Measurements from ENCODE around the gene STXBP4. TPM values are rescaled to one million over a fixed set of nuclear protein-coding genes. Genes with fewer than 3 reads are reported as not detected.
"Not testable (repeated sequence)": the region's sequence is repeated elsewhere in the genome, so short reads cannot be mapped to it uniquely, and the experiment has no call there.

The STXBP4 gene
- total and polyA plus RNA-seq, 2 experiments from 2014 or later = 14.9 to 26.4 TPM

DNA sequence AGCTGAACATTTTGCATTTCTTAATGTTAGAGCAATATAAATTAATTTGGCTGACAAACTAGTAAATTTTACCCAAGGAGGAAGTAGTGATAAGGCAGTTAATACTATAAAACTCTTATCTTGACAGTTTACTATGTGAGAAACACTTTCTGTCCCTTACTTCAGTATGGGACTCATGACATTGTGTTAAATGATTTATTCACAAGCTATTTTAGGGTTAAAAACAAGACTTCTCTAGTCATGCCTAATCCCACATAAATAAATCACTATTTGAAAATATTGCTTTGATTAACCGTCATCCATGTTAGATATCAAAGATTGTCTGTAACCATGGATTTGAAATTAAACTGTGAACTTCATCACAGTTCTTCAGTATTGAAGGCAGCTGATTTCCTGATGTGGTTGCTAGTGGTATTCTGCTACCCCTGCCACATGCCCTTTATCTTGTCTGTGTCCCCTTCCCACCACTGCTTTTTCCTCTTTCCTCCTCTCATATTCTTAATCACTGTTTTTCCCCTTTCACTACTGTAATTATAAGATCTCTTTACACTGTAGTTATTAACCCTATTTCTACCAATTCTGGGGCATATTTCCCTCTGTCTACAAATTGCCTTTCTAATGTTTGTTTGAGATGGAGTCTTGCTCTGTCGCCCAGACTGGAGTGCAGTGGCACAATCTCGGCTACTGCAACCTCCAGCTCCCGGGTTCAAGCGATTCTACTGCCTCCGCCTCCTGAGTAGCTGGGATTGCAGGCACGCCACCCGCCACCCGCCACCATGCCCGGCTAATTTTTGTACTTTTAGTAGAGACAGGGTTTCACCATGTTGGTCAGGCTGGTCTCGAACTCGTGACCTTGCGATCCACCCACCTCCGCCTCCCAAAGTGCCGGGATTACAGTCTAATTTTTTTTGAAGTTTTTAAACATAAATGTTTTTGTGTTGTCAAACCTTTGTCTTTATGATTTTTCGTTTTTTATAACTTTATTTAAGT lies 95.6 kb downstream of the STXBP4 start:
- Histone ChIP-seq H3K9me3 (ENCODE audit: low read depth) (no peaks in the 10 kb centered on the region), H3K4me1 (ENCODE audit: low read depth) (no peaks in the 10 kb centered on the region), H3K27me3 (no peaks in the 10 kb centered on the region), H3K36me3 (no peaks in the 10 kb centered on the region), H3K4me3 (no peak overlapping the region), H3K27ac (no peak overlapping the region)
- no peak for DNase-seq (ENCODE audit: low read depth in 1 of 2, low spot score in 1 of 2)
- TF ChIP-seq, protein P1, sequence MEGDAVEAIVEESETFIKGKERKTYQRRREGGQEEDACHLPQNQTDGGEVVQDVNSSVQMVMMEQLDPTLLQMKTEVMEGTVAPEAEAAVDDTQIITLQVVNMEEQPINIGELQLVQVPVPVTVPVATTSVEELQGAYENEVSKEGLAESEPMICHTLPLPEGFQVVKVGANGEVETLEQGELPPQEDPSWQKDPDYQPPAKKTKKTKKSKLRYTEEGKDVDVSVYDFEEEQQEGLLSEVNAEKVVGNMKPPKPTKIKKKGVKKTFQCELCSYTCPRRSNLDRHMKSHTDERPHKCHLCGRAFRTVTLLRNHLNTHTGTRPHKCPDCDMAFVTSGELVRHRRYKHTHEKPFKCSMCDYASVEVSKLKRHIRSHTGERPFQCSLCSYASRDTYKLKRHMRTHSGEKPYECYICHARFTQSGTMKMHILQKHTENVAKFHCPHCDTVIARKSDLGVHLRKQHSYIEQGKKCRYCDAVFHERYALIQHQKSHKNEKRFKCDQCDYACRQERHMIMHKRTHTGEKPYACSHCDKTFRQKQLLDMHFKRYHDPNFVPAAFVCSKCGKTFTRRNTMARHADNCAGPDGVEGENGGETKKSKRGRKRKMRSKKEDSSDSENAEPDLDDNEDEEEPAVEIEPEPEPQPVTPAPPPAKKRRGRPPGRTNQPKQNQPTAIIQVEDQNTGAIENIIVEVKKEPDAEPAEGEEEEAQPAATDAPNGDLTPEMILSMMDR (IDR thresholded peaks at IDR 0.05; ENCODE audit: low read depth, low read length) = no peak

DNA sequence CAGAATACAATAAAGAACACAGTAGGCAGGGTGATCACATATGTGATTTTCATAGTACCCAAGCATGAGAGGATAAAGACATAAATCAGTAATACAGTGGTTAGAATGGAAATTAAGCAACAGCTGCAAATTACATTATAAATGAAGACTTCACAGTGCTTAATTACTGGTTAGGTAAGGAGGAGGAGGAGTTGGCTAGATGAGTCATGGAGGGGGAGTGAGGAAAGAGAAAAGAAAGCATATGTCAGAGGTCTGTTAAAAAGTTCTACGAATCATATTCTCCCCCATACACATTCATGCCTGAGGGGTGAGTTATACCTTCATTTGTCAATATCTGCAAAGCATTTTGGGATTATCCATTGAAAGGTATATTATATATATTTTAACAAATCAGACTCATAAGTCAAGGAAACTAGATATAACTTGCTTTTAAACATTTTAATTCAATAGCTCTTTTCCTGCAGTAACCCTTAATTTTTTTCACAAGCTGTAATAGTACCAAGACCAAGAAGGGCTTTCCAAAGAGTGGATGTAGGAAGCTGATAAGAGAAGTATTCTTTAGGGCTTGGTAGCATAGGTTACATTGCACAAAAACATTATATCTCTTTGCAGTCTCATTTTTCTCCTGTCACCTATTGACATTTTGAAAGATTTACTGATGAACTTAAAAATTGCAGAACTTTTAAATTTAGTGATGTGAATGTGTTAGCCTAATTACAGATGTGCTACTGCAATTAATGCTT lies 99.3 kb downstream of the STXBP4 start:
- no peak overlapping the region for H3K4me3 ChIP-seq
- no peaks in the 10 kb centered on the region for H3K36me3 ChIP-seq
- peak in 1 of 2 donors; percentile 26 for DNase-seq (ENCODE audit: low read depth in 1 of 2, low spot score in 1 of 2)
- no peaks in the 10 kb centered on the region for H3K4me1 ChIP-seq (ENCODE audit: low read depth)
- H3K9me3 ChIP-seq (ENCODE audit: low read depth) = no peaks in the 10 kb centered on the region
- no peaks in the 10 kb centered on the region for H3K27me3 ChIP-seq
- H3K27ac ChIP-seq = no peak overlapping the region
- TF ChIP-seq, protein P1 (IDR thresholded peaks at IDR 0.05; ENCODE audit: low read depth, low read length) = no peak

DNA sequence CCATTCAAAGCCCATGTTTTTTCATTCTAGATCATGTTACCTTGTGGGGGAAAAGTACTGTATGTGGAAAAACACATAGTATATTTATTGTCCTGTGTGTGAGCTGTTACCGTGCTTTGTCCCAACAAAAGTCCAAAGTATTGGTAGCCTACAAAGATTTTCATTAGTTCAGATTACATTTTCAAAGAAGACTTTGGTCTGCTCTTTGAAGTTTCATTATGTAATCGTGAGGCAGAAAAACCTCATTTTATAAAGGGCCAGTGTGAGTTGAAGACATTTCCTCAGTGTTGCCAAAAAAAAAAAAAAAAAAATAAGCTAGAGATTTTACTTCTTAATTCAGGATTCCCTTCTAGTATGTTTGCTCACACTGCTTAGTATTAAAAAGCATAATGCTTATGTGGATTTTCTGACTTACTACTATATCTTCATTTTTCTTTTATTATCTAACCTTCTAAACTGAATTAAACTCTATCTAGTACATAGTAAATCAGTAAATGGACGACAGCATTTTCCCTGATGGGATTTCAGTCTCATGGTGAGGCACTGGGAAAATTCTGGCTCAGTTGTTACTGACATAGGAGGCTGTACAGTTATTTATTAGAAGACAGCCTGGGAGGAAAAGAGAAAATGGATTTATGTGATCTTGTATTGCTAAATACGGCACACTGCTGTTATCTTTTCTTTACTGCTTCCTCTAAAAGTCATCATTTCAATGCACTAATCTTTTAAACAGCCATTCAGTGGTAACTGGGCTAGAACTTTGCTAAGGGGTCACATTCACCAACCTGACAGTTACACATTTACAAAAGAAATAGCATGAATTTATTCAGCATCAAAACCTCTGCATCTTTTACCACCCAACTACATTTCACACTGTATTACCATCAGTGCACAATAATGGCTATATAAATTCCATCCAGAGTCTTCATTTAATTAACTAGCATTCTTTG lies 100.6 kb downstream of the STXBP4 start:
- H3K4me1 ChIP-seq (ENCODE audit: low read depth) = no peaks in the 10 kb centered on the region
- TF ChIP-seq, protein P1 (IDR thresholded peaks at IDR 0.05; ENCODE audit: low read depth, low read length) = no peak
- H3K4me3 ChIP-seq = no peak overlapping the region
- no peak for DNase-seq (ENCODE audit: low read depth in 1 of 2, low spot score in 1 of 2)
- no peaks in the 10 kb centered on the region for H3K36me3 ChIP-seq
- H3K27me3 ChIP-seq = no peaks in the 10 kb centered on the region
- no peaks in the 10 kb centered on the region for H3K9me3 ChIP-seq (ENCODE audit: low read depth)
- H3K27ac ChIP-seq = no peak overlapping the region

DNA sequence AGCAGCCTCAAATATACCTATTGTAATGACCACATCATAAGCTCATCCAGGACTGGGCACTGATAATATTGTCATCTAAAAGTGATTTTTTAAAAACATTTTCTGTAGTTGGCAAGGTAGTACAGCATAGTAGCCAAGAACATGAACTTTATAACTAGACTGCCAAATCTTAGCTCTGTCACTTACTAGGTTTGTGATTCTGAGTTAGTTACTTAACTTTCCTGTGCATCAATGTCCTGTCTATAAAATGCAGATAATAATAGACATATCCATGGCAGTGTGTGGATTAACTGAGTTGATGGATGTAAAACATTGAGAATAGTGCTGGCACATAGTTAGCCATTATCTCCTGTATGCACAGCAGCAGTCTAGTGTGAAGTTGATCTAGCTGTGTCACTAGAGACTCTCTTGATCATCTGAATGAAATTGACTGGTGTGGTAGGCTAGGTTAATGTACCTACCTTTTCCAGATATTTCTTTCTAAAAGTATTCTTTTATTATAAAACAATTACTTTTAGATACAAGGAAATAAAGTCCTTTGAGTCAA lies 101.5 kb downstream of the STXBP4 start:
- no peak overlapping the region for H3K4me3 ChIP-seq
- H3K9me3 ChIP-seq (ENCODE audit: low read depth) = no peaks in the 10 kb centered on the region
- no peak overlapping the region for H3K27ac ChIP-seq
- H3K27me3 ChIP-seq = no peaks in the 10 kb centered on the region
- no peaks in the 10 kb centered on the region for H3K36me3 ChIP-seq
- TF ChIP-seq, protein P1 (IDR thresholded peaks at IDR 0.05; ENCODE audit: low read depth, low read length) = no peak
- no peak for DNase-seq (ENCODE audit: low read depth in 1 of 2, low spot score in 1 of 2)
- H3K4me1 ChIP-seq (ENCODE audit: low read depth) = no peaks in the 10 kb centered on the region

DNA sequence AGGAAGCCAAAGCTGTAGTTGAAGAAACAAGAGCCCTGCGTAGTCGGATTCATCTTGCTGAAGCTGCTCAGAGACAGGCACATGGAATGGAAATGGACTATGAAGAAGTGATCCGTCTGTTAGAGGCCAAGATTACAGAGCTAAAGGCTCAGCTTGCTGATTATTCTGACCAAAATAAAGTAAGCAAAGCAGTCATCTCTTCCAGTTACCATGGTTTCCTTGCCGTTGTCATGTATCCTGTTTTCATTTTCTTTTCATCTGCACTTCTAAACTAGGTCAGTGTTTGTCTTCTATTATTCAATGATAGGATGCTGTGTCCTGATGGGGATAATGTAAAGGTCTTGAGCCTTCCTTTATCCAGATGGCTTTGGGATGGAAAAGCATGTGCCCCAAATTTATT lies 104.3 kb downstream of the STXBP4 start:
- Histone ChIP-seq H3K4me1 (ENCODE audit: low read depth) (no peaks in the 10 kb centered on the region), H3K4me3 (no peak overlapping the region), H3K36me3 (no peaks in the 10 kb centered on the region), H3K9me3 (ENCODE audit: low read depth) (no peaks in the 10 kb centered on the region), H3K27me3 (no peaks in the 10 kb centered on the region), H3K27ac (no peak overlapping the region)
- no peak for DNase-seq (ENCODE audit: low read depth in 1 of 2, low spot score in 1 of 2)
- TF ChIP-seq, protein P1 (IDR thresholded peaks at IDR 0.05; ENCODE audit: low read depth, low read length) = no peak

DNA sequence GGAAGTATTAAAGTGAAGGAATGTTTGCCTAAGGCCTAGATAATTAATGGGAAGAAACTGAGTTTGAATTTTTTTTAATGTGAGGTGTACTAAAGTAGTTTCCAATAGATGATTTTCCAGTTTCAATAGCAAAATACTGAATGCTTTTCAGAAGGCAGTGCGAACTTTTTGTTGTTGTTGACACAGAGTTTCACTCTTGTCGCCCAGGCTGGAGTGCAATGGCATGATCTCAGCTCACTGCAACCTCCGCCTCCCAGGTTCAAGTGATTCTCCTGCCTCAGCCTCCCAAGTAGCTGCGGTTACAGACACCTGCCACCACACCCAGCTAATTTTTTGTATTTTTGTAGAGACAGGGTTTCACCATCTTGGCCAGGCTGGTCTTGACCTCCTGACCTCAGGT lies 104.9 kb downstream of the STXBP4 start:
- DNase-seq (ENCODE audit: low read depth in 1 of 2, low spot score in 1 of 2); H3K9me3 ChIP-seq (ENCODE audit: low read depth); H3K27ac ChIP-seq; H3K4me1 ChIP-seq (ENCODE audit: low read depth); H3K27me3 ChIP-seq; H3K4me3 ChIP-seq; H3K36me3 ChIP-seq: not testable (repeated sequence)

Measured in cardiac muscle cell (in vitro differentiated cells and primary cell).